Kidney glomerular epithelial cell (primary cell): ENCODE data around the gene RHBDD3.

Experiments used
- DNase-seq: peaks from one replicate; lab custom pipeline; 2025; lab: John Stamatoyannopoulos, UW

The RHBDD3 gene

GRCh38 chr22:29269230-29269604 lies 1.4 kb upstream of the RHBDD3 start:
- no peak for DNase-seq

- DNase-seq = no peak
Measured at GRCh38 chr22:29268511-29269229, 889 bp upstream of the RHBDD3 start.

GRCh38 chr22:29267462-29267857 lies 321 bp downstream of the RHBDD3 start:
- DNase-seq = no peak

- no peak for DNase-seq
Measured at GRCh38 chr22:29266564-29267461, 968 bp downstream of the RHBDD3 start.

- DNase-seq = no peak
Measured at GRCh38 chr22:29265929-29266328, 1.9 kb downstream of the RHBDD3 start.

- no peak for DNase-seq
Measured at GRCh38 chr22:29265305-29265704, 2.5 kb downstream of the RHBDD3 start.

- DNase-seq = no peak
Measured at GRCh38 chr22:29263791-29264276, 3.9 kb downstream of the RHBDD3 start.

GRCh38 chr22:29260601-29261315 lies 7.0 kb downstream of the RHBDD3 start:
- DNase-seq = no peak

- no peak for DNase-seq
Measured at GRCh38 chr22:29260031-29260560, 7.7 kb downstream of the RHBDD3 start.

- DNase-seq = no peak
Measured at GRCh38 chr22:29259253-29259899, 8.4 kb downstream of the RHBDD3 start.

GRCh38 chr22:29258407-29259252 lies 9.2 kb downstream of the RHBDD3 start:
- DNase-seq = no peak

GRCh38 chr22:29257751-29258181 lies 10.0 kb downstream of the RHBDD3 start:
- DNase-seq = no peak

GRCh38 chr22:29256606-29257325 lies 11.0 kb downstream of the RHBDD3 start:
- no peak for DNase-seq

GRCh38 chr22:29255064-29255621 lies 12.6 kb downstream of the RHBDD3 start:
- no peak for DNase-seq

GRCh38 chr22:29254286-29254660 lies 13.5 kb downstream of the RHBDD3 start:
- DNase-seq = no peak

GRCh38 chr22:29253561-29254285 lies 14.1 kb downstream of the RHBDD3 start:
- DNase-seq = no peak

- no peak for DNase-seq
Measured at GRCh38 chr22:29251981-29252911, 15.5 kb downstream of the RHBDD3 start.

- no peak for DNase-seq
Measured at GRCh38 chr22:29251265-29251664, 16.5 kb downstream of the RHBDD3 start.
